K562 (cell line): ENCODE data around the gene SETD5. TPM values are rescaled to one million over a fixed set of nuclear protein-coding genes. Genes with fewer than 3 reads are reported as not detected.

ENCODE experiments used
- DNMT1 ChIP-seq: fragments of 450-650 bp; IDR thresholded peaks from 2 replicates; pipeline ENCODE4 v1.6.1; 2016; ENCODE audit warnings: antibody characterized with exemption, mild to moderate bottlenecking
- EHMT2 ChIP-seq: fragments of 450-650 bp; IDR thresholded peaks from 2 replicates; pipeline ENCODE4 v1.6.1; 2018; ENCODE audit warnings: antibody characterized with exemption
- GTF2A2 ChIP-seq: IDR thresholded peaks from 2 replicates; pipeline ENCODE4 v1.6.1; 2016; ENCODE audit warnings: mild to moderate bottlenecking, missing genetic modification characterization, missing compliant biosample characterization
- KLF6 ChIP-seq: fragments of 250-450 bp; sonication (Bioruptor Pico); IDR thresholded peaks from 2 replicates; pipeline ENCODE4 v1.4.0; 2020; ENCODE audit warnings: mild to moderate bottlenecking, moderate library complexity, borderline replicate concordance
- MTF1 ChIP-seq: fragments of 250-450 bp; sonication (Bioruptor Pico); IDR thresholded peaks from 2 replicates; pipeline ENCODE4 v1.9.0; 2021; ENCODE audit warnings: moderate library complexity, mild to moderate bottlenecking, inconsistent platforms, borderline replicate concordance
- NFATC3 ChIP-seq: fragments of 450-650 bp; IDR thresholded peaks from 2 replicates; pipeline ENCODE4 v1.6.1; 2017; ENCODE audit warnings: mild to moderate bottlenecking
- PHF20 ChIP-seq: fragments of 450-650 bp; IDR thresholded peaks from 2 replicates; pipeline ENCODE4 v1.6.1; 2018; ENCODE audit not compliant: partially characterized antibody
- RFX5 ChIP-seq: IDR thresholded peaks from 2 replicates; pipeline ENCODE4 v1.6.1; 2011; ENCODE audit warnings: low read depth, mild to moderate bottlenecking, improper control_type of control experiment, low read length
- RNF2 ChIP-seq: sonication (generic); IDR thresholded peaks from 2 replicates; pipeline ENCODE4 v1.6.1; 2016
- ZNF184 ChIP-seq: sonication (generic); formaldehyde crosslinking; IDR thresholded peaks from 2 replicates; pipeline ENCODE4 v1.5.0; 2020; ENCODE audit warnings: missing genetic modification reagents
- ZNF583 ChIP-seq: fragments of 250-450 bp; sonication (Bioruptor Pico); IDR thresholded peaks from 2 replicates; pipeline ENCODE4 v1.4.0; 2020
- ZNF668 ChIP-seq: fragments of 250-450 bp; sonication (Bioruptor Pico); IDR thresholded peaks from 2 replicates; pipeline ENCODE4 v1.8.0; 2022; ENCODE audit warnings: mild to moderate bottlenecking, inconsistent platforms
- polyA plus RNA-seq, 8 experiments: library from polyadenylated mRNA; depleted of rRNA in 4 of 8; stranded (reverse) in 5 of 8; unstranded in 3 of 8; fragments of >200 nt; fragmentation: Nextera tagmentation in 2 of 8; fragmentation: Illumina TruSeq in 1 of 8; extraction: Ambion mirVana in 2 of 8; extraction: Trizol in 1 of 8; gene quantifications; 2 replicates each; pipeline versions ENCODE4 v1.2.1 to v1.2.3, GENCODE V29; 2011 to 2014; ENCODE audit warnings: inconsistent platforms in 1 of 8, missing spikeins in 1 of 8
- total RNA-seq, 7 experiments: library from RNA; depleted of rRNA in 6 of 7; stranded (reverse); fragments of >200 nt in 6 of 7; fragmentation: Illumina TruSeq in 2 of 7; extraction: Trizol in 2 of 7; gene quantifications; 2 replicates each; pipeline versions ENCODE4 v1.2.1 to v1.2.3, GENCODE V29; 2011 to 2021; ENCODE audit warnings: low replicate concordance in 1 of 7
- TF ChIP-seq, protein P1 (sequence below): fragments of 450-650 bp; IDR thresholded peaks from 2 replicates; pipeline ENCODE4 v1.6.1; 2018; ENCODE audit warnings: mild to moderate bottlenecking, low read depth; ENCODE audit not compliant: partially characterized antibody
- TF ChIP-seq, protein P2 (sequence below): sonication (generic); formaldehyde crosslinking; IDR thresholded peaks from 2 replicates; pipeline ENCODE4 v1.8.0; 2022; ENCODE audit warnings: mild to moderate bottlenecking, missing genetic modification reagents, borderline replicate concordance
- TF ChIP-seq, protein P3 (sequence below): fragments of 450-650 bp; formaldehyde crosslinking; IDR thresholded peaks from 2 replicates; pipeline ENCODE4 v1.4.0; 2020; ENCODE audit warnings: mild to moderate bottlenecking, moderate library complexity
- TF ChIP-seq, protein P4 (sequence below): sonication (generic); formaldehyde crosslinking; IDR thresholded peaks from 2 replicates; pipeline ENCODE4 v1.8.1; 2022; ENCODE audit warnings: missing genetic modification reagents
- TF ChIP-seq, protein P5 (sequence below), 2 experiments: fragments of 450-650 bp; IDR thresholded peaks; 2 replicates each; pipeline ENCODE4 v1.6.1; 2018; ENCODE audit warnings: mild to moderate bottlenecking in 2 of 2, low read depth in 1 of 2; ENCODE audit not compliant: partially characterized antibody in 2 of 2
- TF ChIP-seq, protein P6 (sequence below): IDR thresholded peaks from 2 replicates; pipeline ENCODE4 v1.6.1; 2016; ENCODE audit warnings: missing genetic modification characterization, missing compliant biosample characterization

The SETD5 gene
- total and polyA plus RNA-seq, 9 of the 15 experiments (the other 6 are each of a cell fraction or from before 2014, with no cell fraction given), result 20.8 to 135 (median 87.2) TPM

DNA sequence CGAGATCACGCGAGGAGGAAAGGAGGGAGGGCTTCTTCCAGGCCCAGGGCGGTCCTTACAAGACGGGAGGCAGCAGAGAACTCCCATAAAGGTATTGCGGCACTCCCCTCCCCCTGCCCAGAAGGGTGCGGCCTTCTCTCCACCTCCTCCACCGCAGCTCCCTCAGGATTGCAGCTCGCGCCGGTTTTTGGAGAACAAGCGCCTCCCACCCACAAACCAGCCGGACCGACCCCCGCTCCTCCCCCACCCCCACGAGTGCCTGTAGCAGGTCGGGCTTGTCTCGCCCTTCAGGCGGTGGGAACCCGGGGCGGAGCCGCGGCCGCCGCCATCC is 1.1 kb upstream of the SETD5 start (continued):
- no peak for TF ChIP-seq DNMT1
- TF ChIP-seq, protein P1, sequence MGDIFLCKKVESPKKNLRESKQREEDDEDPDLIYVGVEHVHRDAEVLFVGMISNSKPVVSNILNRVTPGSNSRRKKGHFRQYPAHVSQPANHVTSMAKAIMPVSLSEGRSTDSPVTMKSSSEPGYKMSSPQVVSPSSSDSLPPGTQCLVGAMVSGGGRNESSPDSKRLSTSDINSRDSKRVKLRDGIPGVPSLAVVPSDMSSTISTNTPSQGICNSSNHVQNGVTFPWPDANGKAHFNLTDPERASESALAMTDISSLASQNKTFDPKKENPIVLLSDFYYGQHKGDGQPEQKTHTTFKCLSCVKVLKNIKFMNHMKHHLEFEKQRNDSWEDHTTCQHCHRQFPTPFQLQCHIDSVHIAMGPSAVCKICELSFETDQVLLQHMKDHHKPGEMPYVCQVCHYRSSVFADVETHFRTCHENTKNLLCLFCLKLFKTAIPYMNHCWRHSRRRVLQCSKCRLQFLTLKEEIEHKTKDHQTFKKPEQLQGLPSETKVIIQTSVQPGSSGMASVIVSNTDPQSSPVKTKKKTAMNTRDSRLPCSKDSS, result no peak
- TF ChIP-seq PHF20, result no peak
- TF ChIP-seq ZNF668 (CRISPR knock-in tag), result no peak
- TF ChIP-seq, protein P2, sequence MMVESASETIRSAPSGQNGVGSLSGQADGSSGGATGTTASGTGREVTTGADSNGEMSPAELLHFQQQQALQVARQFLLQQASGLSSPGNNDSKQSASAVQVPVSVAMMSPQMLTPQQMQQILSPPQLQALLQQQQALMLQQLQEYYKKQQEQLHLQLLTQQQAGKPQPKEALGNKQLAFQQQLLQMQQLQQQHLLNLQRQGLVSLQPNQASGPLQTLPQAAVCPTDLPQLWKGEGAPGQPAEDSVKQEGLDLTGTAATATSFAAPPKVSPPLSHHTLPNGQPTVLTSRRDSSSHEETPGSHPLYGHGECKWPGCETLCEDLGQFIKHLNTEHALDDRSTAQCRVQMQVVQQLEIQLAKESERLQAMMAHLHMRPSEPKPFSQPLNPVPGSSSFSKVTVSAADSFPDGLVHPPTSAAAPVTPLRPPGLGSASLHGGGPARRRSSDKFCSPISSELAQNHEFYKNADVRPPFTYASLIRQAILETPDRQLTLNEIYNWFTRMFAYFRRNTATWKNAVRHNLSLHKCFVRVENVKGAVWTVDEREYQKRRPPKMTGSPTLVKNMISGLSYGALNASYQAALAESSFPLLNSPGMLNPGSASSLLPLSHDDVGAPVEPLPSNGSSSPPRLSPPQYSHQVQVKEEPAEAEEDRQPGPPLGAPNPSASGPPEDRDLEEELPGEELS (CRISPR knock-in tag), result no peak; the same call in 1 of the 2 replicates
- TF ChIP-seq, protein P3, sequence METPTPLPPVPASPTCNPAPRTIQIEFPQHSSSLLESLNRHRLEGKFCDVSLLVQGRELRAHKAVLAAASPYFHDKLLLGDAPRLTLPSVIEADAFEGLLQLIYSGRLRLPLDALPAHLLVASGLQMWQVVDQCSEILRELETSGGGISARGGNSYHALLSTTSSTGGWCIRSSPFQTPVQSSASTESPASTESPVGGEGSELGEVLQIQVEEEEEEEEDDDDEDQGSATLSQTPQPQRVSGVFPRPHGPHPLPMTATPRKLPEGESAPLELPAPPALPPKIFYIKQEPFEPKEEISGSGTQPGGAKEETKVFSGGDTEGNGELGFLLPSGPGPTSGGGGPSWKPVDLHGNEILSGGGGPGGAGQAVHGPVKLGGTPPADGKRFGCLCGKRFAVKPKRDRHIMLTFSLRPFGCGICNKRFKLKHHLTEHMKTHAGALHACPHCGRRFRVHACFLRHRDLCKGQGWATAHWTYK (CRISPR knock-in tag), result 0 out of 2 replicates have a peak, but pooled peaks have one; percentile 17
- TF ChIP-seq, protein P4, sequence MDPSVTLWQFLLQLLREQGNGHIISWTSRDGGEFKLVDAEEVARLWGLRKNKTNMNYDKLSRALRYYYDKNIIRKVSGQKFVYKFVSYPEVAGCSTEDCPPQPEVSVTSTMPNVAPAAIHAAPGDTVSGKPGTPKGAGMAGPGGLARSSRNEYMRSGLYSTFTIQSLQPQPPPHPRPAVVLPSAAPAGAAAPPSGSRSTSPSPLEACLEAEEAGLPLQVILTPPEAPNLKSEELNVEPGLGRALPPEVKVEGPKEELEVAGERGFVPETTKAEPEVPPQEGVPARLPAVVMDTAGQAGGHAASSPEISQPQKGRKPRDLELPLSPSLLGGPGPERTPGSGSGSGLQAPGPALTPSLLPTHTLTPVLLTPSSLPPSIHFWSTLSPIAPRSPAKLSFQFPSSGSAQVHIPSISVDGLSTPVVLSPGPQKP (CRISPR knock-in tag), result no peak
- TF ChIP-seq, protein P5, sequence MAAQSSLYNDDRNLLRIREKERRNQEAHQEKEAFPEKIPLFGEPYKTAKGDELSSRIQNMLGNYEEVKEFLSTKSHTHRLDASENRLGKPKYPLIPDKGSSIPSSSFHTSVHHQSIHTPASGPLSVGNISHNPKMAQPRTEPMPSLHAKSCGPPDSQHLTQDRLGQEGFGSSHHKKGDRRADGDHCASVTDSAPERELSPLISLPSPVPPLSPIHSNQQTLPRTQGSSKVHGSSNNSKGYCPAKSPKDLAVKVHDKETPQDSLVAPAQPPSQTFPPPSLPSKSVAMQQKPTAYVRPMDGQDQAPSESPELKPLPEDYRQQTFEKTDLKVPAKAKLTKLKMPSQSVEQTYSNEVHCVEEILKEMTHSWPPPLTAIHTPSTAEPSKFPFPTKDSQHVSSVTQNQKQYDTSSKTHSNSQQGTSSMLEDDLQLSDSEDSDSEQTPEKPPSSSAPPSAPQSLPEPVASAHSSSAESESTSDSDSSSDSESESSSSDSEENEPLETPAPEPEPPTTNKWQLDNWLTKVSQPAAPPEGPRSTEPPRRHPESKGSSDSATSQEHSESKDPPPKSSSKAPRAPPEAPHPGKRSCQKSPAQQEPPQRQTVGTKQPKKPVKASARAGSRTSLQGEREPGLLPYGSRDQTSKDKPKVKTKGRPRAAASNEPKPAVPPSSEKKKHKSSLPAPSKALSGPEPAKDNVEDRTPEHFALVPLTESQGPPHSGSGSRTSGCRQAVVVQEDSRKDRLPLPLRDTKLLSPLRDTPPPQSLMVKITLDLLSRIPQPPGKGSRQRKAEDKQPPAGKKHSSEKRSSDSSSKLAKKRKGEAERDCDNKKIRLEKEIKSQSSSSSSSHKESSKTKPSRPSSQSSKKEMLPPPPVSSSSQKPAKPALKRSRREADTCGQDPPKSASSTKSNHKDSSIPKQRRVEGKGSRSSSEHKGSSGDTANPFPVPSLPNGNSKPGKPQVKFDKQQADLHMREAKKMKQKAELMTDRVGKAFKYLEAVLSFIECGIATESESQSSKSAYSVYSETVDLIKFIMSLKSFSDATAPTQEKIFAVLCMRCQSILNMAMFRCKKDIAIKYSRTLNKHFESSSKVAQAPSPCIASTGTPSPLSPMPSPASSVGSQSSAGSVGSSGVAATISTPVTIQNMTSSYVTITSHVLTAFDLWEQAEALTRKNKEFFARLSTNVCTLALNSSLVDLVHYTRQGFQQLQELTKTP (IDR thresholded peaks at IDR 0.05; ENCODE audit: low read depth in 1 of 2, partially characterized antibody in 2 of 2), result no peak
- no peak for TF ChIP-seq GTF2A2 (tag)
- TF ChIP-seq, protein P6, sequence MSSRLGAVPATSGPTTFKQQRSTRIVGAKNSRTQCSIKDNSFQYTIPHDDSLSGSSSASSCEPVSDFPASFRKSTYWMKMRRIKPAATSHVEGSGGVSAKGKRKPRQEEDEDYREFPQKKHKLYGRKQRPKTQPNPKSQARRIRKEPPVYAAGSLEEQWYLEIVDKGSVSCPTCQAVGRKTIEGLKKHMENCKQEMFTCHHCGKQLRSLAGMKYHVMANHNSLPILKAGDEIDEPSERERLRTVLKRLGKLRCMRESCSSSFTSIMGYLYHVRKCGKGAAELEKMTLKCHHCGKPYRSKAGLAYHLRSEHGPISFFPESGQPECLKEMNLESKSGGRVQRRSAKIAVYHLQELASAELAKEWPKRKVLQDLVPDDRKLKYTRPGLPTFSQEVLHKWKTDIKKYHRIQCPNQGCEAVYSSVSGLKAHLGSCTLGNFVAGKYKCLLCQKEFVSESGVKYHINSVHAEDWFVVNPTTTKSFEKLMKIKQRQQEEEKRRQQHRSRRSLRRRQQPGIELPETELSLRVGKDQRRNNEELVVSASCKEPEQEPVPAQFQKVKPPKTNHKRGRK, result no peak
- TF ChIP-seq EHMT2, result no peak
- no peak for TF ChIP-seq ZNF583 (CRISPR knock-in tag)
- peak; percentile 93 for TF ChIP-seq KLF6
- TF ChIP-seq RNF2, result no peak
- no peak for TF ChIP-seq NFATC3
- TF ChIP-seq MTF1 (CRISPR knock-in tag), result no peak
- no peak for TF ChIP-seq RFX5
- no peak for TF ChIP-seq ZNF184 (CRISPR knock-in tag)
